Sigmoid colon (tissue), 7 donors: ENCODE data around the gene IRF4. TPM values are rescaled to one million over a fixed set of nuclear protein-coding genes. Genes with fewer than 3 reads are reported as not detected.

Experiments used
- DNase-seq: peaks from one replicate; pipeline ENCODE4 v3.0.0-alpha.2; 2019
- H3K27ac ChIP-seq, 4 donors: fragments of 200-600 bp; sonication (generic); one replicate each; pipeline ENCODE4 v1.5.1; 2016 to 2019; ENCODE audit warnings: mild to moderate bottlenecking in 1 of 4
- H3K27me3 ChIP-seq, 3 donors: fragments of 200-600 bp; sonication (generic); one replicate each; pipeline ENCODE4 v1.5.1; 2019; ENCODE audit warnings: mild to moderate bottlenecking in 1 of 3
- H3K36me3 ChIP-seq, 4 donors: fragments of 200-600 bp; sonication (generic); one replicate each; pipeline ENCODE4 v1.5.1; 2016 to 2019
- H3K4me1 ChIP-seq, 4 donors: fragments of 200-600 bp; sonication (generic); one replicate each; pipeline ENCODE4 v1.5.1; 2017 to 2019
- H3K4me3 ChIP-seq, 4 donors: fragments of 200-600 bp; sonication (generic); one replicate each; pipeline ENCODE4 v1.5.1; 2017 to 2019; ENCODE audit warnings: mild to moderate bottlenecking in 2 of 4, moderate library complexity in 1 of 4
- H3K9me3 ChIP-seq, 4 donors: fragments of 200-600 bp in 3 of 4; sonication (generic) in 3 of 4; one replicate each; pipeline versions ENCODE4 v1.5.1 to v1.6.1; 2013 to 2019
- CTCF ChIP-seq, 4 experiments: fragments of 450-650 bp in 3 of 4; fragments of 200-600 bp in 1 of 4; IDR thresholded peaks; one replicate each; pipeline ENCODE4 v1.5.1; 2016 to 2019; ENCODE audit warnings: antibody characterized with exemption in 4 of 4, mild to moderate bottlenecking in 3 of 4, moderate library complexity in 2 of 4
- EP300 ChIP-seq, 4 donors: sonication (generic); formaldehyde crosslinking; IDR thresholded peaks; one replicate each; pipeline ENCODE4 v1.6.1; 2017; ENCODE audit warnings: antibody characterized with exemption in 4 of 4
- POLR2A ChIP-seq, 2 donors: fragments of 450-650 bp; IDR thresholded peaks; one replicate each; pipeline ENCODE4 v1.6.1; 2016; ENCODE audit warnings: antibody characterized with exemption in 2 of 2, mild to moderate bottlenecking in 2 of 2, moderate library complexity in 2 of 2
- POLR2AphosphoS5 ChIP-seq, 4 donors: sonication (generic); formaldehyde crosslinking; IDR thresholded peaks; one replicate each; pipeline ENCODE4 v1.6.1; 2017; ENCODE audit warnings: antibody characterized with exemption in 4 of 4
- WGBS, 2 donors: extraction: QIAGEN DNeasy Blood & Tissue Kit; methylation state at CpG; one replicate each; pipeline ENCODE4 v1.1.7; 2013; 5-methylcytosine and 5-hydroxymethylcytosine counted together
- intact Hi-C: fragments of 100-400 bp; cut with DNase I; formaldehyde crosslinking; loops from one replicate; pipeline ENCODE4 v1.15.1; 2023
- polyA plus RNA-seq, 3 donors: library from polyadenylated mRNA; stranded (reverse); fragments of 200-250 nt; gene quantifications; one replicate each; pipeline ENCODE4 v1.2.3, GENCODE V29; 2013
- total RNA-seq, 4 donors: library from RNA; depleted of rRNA; stranded (reverse); fragments of >200 nt; gene quantifications; one replicate each; pipeline ENCODE4 v1.1.0, GENCODE V29; 2016
- donor health status: healthy with polysubstance abuse.
- donor health status: Bipolar disorder and iron deficiency.
- donor health status: healthy.

The IRF4 gene
- total and polyA plus RNA-seq, 7 donors = 0.28 to 9.3 (median 0.46) TPM

GRCh38 chr6:455835-456234 lies 64.3 kb downstream of the IRF4 start:
- Histone ChIP-seq H3K4me1 (no peaks in the 10 kb centered on the region), H3K36me3 (no peaks in the 10 kb centered on the region), H3K9me3 (no peaks in the 10 kb centered on the region), H3K27me3 (no peaks in the 10 kb centered on the region), H3K27ac (no peak overlapping the region), H3K4me3 (no peak overlapping the region)
- no peak for DNase-seq
- no peak for TF ChIP-seq POLR2A (IDR thresholded peaks at IDR 0.05)
- TF ChIP-seq CTCF (IDR thresholded peaks at IDR 0.05) = no peak
- no peak for TF ChIP-seq POLR2AphosphoS5 (IDR thresholded peaks at IDR 0.05)
- TF ChIP-seq EP300 (IDR thresholded peaks at IDR 0.05) = no peak
- intact Hi-C loops = no loop called here
- WGBS, 2 donors = 92% methylated on average over 8 of the region's 8 CpGs

GRCh38 chr6:456358-456867 lies 64.9 kb downstream of the IRF4 start:
- no peaks in the 10 kb centered on the region for H3K9me3 ChIP-seq
- TF ChIP-seq POLR2AphosphoS5 (IDR thresholded peaks at IDR 0.05) = no peak
- H3K27me3 ChIP-seq = no peaks in the 10 kb centered on the region
- H3K4me3 ChIP-seq = no peak overlapping the region
- WGBS, 2 donors = 93 to 96% methylated on average over 5 of the region's 5 CpGs
- intact Hi-C loops = no loop called here
- H3K4me1 ChIP-seq = no peaks in the 10 kb centered on the region
- DNase-seq = no peak
- H3K36me3 ChIP-seq = no peaks in the 10 kb centered on the region
- H3K27ac ChIP-seq = no peak overlapping the region

- intact Hi-C loops = no loop called here
- Histone ChIP-seq H3K9me3 (no peaks in the 10 kb centered on the region), H3K36me3 (no peaks in the 10 kb centered on the region), H3K4me3 (no peak overlapping the region), H3K27me3 (no peaks in the 10 kb centered on the region), H3K27ac (no peak overlapping the region), H3K4me1 (no peaks in the 10 kb centered on the region)
- no peak for DNase-seq
- TF ChIP-seq CTCF (IDR thresholded peaks at IDR 0.05) (no peak), POLR2AphosphoS5 (IDR thresholded peaks at IDR 0.05) (no peak), EP300 (IDR thresholded peaks at IDR 0.05) (no peak), POLR2A (IDR thresholded peaks at IDR 0.05) (no peak)
- 86 to 88% methylated on average over 4 of the region's 4 CpGs for WGBS, 2 donors
Measured at GRCh38 chr6:456887-457286, 65.3 kb downstream of the IRF4 start.

Other genes starting within 250 kb of the IRF4 start
- gene DUSP22, start 99.3 kb upstream of the IRF4 start, total RNA-seq = 100 to 1,000 TPM in 1 of 4 donors, 10 to 100 TPM in 3; 55.6 to 113 (median 80.5) TPM
- gene DUSP22, start 99.3 kb upstream of the IRF4 start, polyA plus RNA-seq = 10 to 100 TPM; 15.7 to 35.3 (median 32.4) TPM